H1 (cell line): Measurements from ENCODE around the gene TTC23. TPM values are rescaled to one million over a fixed set of nuclear protein-coding genes. Genes with fewer than 3 reads are reported as not detected.

Experiments
- CTCF ChIA-PET: fragments of 300-600 bp; sonication (Branson Sonifier 250); formaldehyde crosslinking; loops from one replicate; lab custom pipeline; 2021; ENCODE audit not compliant: partially characterized antibody; lab: Charles Lee
- POLR2A ChIA-PET: fragments of 300-600 bp; sonication (Branson Sonifier 250); formaldehyde crosslinking; loops from one replicate; lab custom pipeline; 2021; ENCODE audit warnings: inconsistent platforms; ENCODE audit not compliant: partially characterized antibody; lab: Charles Lee
- DNase-seq, 2 experiments: peaks; one replicate each; pipeline versions ENCODE4 v3.0.0 to v3.0.0-alpha.2; 2010 to 2022; ENCODE audit warnings: low spot score in 2 of 2, low read depth in 1 of 2, mixed read lengths in 1 of 2
- FAIRE-seq: peaks from 2 replicates; lab custom pipeline; 2011; peaks lifted over from hg19 to GRCh38; lab: Jason Lieb, UNC
- H2AFZ ChIP-seq: 2 replicates; pipeline ENCODE4 v1.8.1; 2012; ENCODE audit warnings: low read length, inconsistent platforms
- H2AK5ac ChIP-seq: 2 replicates; pipeline ENCODE4 v1.6.1; 2013; ENCODE audit warnings: low read depth, low read length
- H2BK120ac ChIP-seq: replicated peaks from 2 replicates; pipeline ENCODE3; 2013; ENCODE audit warnings: low read depth, low read length, inconsistent platforms
- H2BK12ac ChIP-seq: 2 replicates; pipeline ENCODE4 v1.6.1; 2013; ENCODE audit warnings: low read depth, low read length
- H2BK15ac ChIP-seq: 2 replicates; pipeline ENCODE4 v1.6.1; 2013; ENCODE audit warnings: low read length
- H2BK20ac ChIP-seq: 2 replicates; pipeline ENCODE4 v1.6.1; 2013; ENCODE audit warnings: low read length
- H2BK5ac ChIP-seq: 2 replicates; pipeline ENCODE4 v1.6.1; 2013; ENCODE audit warnings: low read depth, low read length
- H3K14ac ChIP-seq: 2 replicates; pipeline ENCODE4 v1.6.1; 2013; ENCODE audit warnings: inconsistent platforms; ENCODE audit not compliant: insufficient read length
- H3K18ac ChIP-seq: 2 replicates; pipeline ENCODE4 v1.6.1; 2013; ENCODE audit warnings: low read length; ENCODE audit errors: extremely low read depth
- H3K23ac ChIP-seq: 2 replicates; pipeline ENCODE4 v1.6.1; 2013; ENCODE audit warnings: inconsistent platforms; ENCODE audit not compliant: insufficient read length
- H3K23me2 ChIP-seq: 2 replicates; pipeline ENCODE4 v1.6.1; 2013; ENCODE audit warnings: low read depth, low read length
- H3K27ac ChIP-seq: 2 replicates; pipeline ENCODE4 v1.6.1; 2011; ENCODE audit warnings: low read depth, low read length, inconsistent platforms
- H3K27me3 ChIP-seq, 4 experiments: replicated peaks in 1 of 4; 1 replicate in 1 of 4; 2 replicates in 3 of 4; pipeline versions ENCODE4 v1.6.1 to v1.8.1; 2011 to 2013; ENCODE audit warnings: low read length in 3 of 4, mild to moderate bottlenecking in 3 of 4, inconsistent platforms in 2 of 4, mixed read lengths in 2 of 4, moderate library complexity in 1 of 4; ENCODE audit not compliant: control insufficient read depth in 3 of 4, insufficient read depth in 3 of 4; ENCODE audit errors: extremely low read depth in 1 of 4
- H3K36me3 ChIP-seq, 4 experiments: 2 replicates each; pipeline versions ENCODE4 v1.6.1 to v1.8.1; 2011 to 2013; ENCODE audit warnings: mild to moderate bottlenecking in 4 of 4, low read length in 3 of 4, moderate library complexity in 2 of 4, control low read depth in 1 of 4, inconsistent platforms in 1 of 4; ENCODE audit not compliant: insufficient read depth in 4 of 4, control insufficient read depth in 2 of 4
- H3K4ac ChIP-seq: replicated peaks from 2 replicates; pipeline ENCODE3; 2013; ENCODE audit warnings: low read length, low read depth, mixed read lengths, inconsistent platforms; ENCODE audit not compliant: insufficient read length
- H3K4me1 ChIP-seq, 4 experiments: replicated peaks in 1 of 4; 1 replicate in 1 of 4; 2 replicates in 3 of 4; pipeline versions ENCODE4 v1.6.1 to v1.8.1; 2011 to 2013; ENCODE audit warnings: low read length in 3 of 4, inconsistent platforms in 2 of 4, mixed read lengths in 1 of 4; ENCODE audit not compliant: insufficient read depth in 4 of 4, control insufficient read depth in 3 of 4
- H3K4me2 ChIP-seq, 2 experiments: 2 replicates each; pipeline versions ENCODE4 v1.6.1 to v1.8.1; 2011 to 2013; ENCODE audit warnings: low read depth in 2 of 2, low read length in 2 of 2, control low read depth in 1 of 2, inconsistent platforms in 1 of 2, mild to moderate bottlenecking in 1 of 2; ENCODE audit not compliant: insufficient read depth in 1 of 2
- H3K4me3 ChIP-seq, 4 experiments: fragments of 200-600, 300-600 bp in 1 of 4; sonication (generic), shearing (Covaris generic), sonication (Bioruptor Twin) in 1 of 4; 2 replicates each; pipeline versions ENCODE4 v1.5.1 to v1.8.1; 2011 to 2016; ENCODE audit warnings: low read length in 4 of 4, low read depth in 3 of 4, control low read depth in 2 of 4, inconsistent platforms in 2 of 4, mild to moderate bottlenecking in 2 of 4, mixed read lengths in 1 of 4, moderate library complexity in 1 of 4; ENCODE audit not compliant: insufficient read depth in 2 of 4; ENCODE audit errors: extremely low read depth in 1 of 4
- H3K56ac ChIP-seq: replicated peaks from 2 replicates; pipeline ENCODE3; 2013; ENCODE audit warnings: low read depth, mild to moderate bottlenecking, mixed read lengths, low read length, inconsistent platforms; ENCODE audit not compliant: insufficient read length
- H3K79me1 ChIP-seq: 2 replicates; pipeline ENCODE4 v1.6.1; 2013; ENCODE audit warnings: low read depth, low read length, control low read depth
- H3K79me2 ChIP-seq, 2 experiments: 2 replicates each; pipeline versions ENCODE4 v1.6.1 to v1.8.1; 2012 to 2013; ENCODE audit warnings: low read length in 2 of 2, mild to moderate bottlenecking in 2 of 2, inconsistent platforms in 1 of 2; ENCODE audit not compliant: insufficient read depth in 2 of 2, control insufficient read depth in 1 of 2
- H3K9ac ChIP-seq, 4 experiments: replicated peaks in 1 of 4; 1 replicate in 1 of 4; 2 replicates in 3 of 4; pipeline versions ENCODE4 v1.6.1 to v1.8.1; 2011 to 2013; ENCODE audit warnings: low read depth in 3 of 4, low read length in 3 of 4, control low read depth in 2 of 4, mild to moderate bottlenecking in 2 of 4, moderate library complexity in 2 of 4, inconsistent platforms in 1 of 4; ENCODE audit errors: extremely low read depth in 1 of 4
- H3K9me3 ChIP-seq, 2 experiments: 2 replicates each; pipeline versions ENCODE4 v1.6.1 to v1.8.1; 2012 to 2013; ENCODE audit warnings: mild to moderate bottlenecking in 2 of 2, moderate library complexity in 2 of 2, control low read depth in 1 of 2, inconsistent platforms in 1 of 2, low read depth in 1 of 2, low read length in 1 of 2, mixed read lengths in 1 of 2; ENCODE audit not compliant: insufficient read depth in 2 of 2
- H4K20me1 ChIP-seq, 2 experiments: replicated peaks in 1 of 2; 2 replicates each; pipeline versions ENCODE3 to v1.8.1; 2011 to 2013; ENCODE audit warnings: inconsistent platforms in 2 of 2, low read length in 2 of 2, mild to moderate bottlenecking in 1 of 2; ENCODE audit not compliant: insufficient read depth in 2 of 2, control insufficient read depth in 1 of 2
- H4K5ac ChIP-seq: 2 replicates; pipeline ENCODE4 v1.6.1; 2013; ENCODE audit warnings: low read length, low read depth, mixed read lengths, inconsistent platforms; ENCODE audit not compliant: insufficient read length
- H4K8ac ChIP-seq: 2 replicates; pipeline ENCODE4 v1.8.0; 2013; ENCODE audit warnings: mild to moderate bottlenecking, moderate library complexity, low read length, inconsistent platforms; ENCODE audit not compliant: insufficient read depth; ENCODE audit errors: extremely low read depth
- H4K91ac ChIP-seq: replicated peaks from 2 replicates; pipeline ENCODE3; 2013; ENCODE audit warnings: low read length, mixed read lengths, inconsistent platforms; ENCODE audit not compliant: insufficient read length
- BACH1 ChIP-seq: IDR thresholded peaks from 2 replicates; pipeline ENCODE4 v1.6.1; 2012; ENCODE audit warnings: low read length, improper control_type of control experiment
- CBX8 ChIP-seq: fragments of 300-800, 300-1000 bp; sonication (generic); IDR thresholded peaks from 2 replicates; pipeline ENCODE4 v1.7.1; 2016; ENCODE audit warnings: low read depth, low read length, borderline replicate concordance
- CTCF ChIP-seq, 3 experiments: IDR thresholded peaks; 1 replicate in 2 of 3; 2 replicates in 1 of 3; pipeline versions ENCODE4 v1.5.1 to v1.6.1; 2011; ENCODE audit warnings: low read length in 3 of 3, mild to moderate bottlenecking in 3 of 3, inconsistent platforms in 2 of 3, low read depth in 1 of 3, moderate library complexity in 1 of 3; ENCODE audit not compliant: insufficient read depth in 1 of 3; ENCODE audit errors: control extremely low read depth in 1 of 3
- KDM5A ChIP-seq: fragments of 200-600 bp; IDR thresholded peaks from 2 replicates; pipeline ENCODE4 v1.7.1; 2012; ENCODE audit warnings: mild to moderate bottlenecking, low read length, inconsistent platforms, mixed read lengths
- RAD21 ChIP-seq, 2 experiments: IDR thresholded peaks in 1 of 2; conservative IDR thresholded peaks in 1 of 2; 2 replicates each; pipeline ENCODE4 v1.6.1; 2011; ENCODE audit warnings: low read depth in 2 of 2, low read length in 2 of 2, improper control_type of control experiment in 1 of 2, inconsistent platforms in 1 of 2, mild to moderate bottlenecking in 1 of 2, moderate library complexity in 1 of 2
- RFX5 ChIP-seq: IDR thresholded peaks from 2 replicates; pipeline ENCODE4 v1.6.1; 2011; ENCODE audit warnings: low read depth, low read length, improper control_type of control experiment, borderline replicate concordance
- YY1 ChIP-seq: IDR thresholded peaks from 2 replicates; pipeline ENCODE4 v1.6.1; 2011; ENCODE audit warnings: low read depth, mild to moderate bottlenecking, low read length
- WGBS, 2 experiments: shearing (Covaris generic) in 1 of 2; methylation state at CpG; one replicate each; pipeline versions ENCODE4 v1.1.6 to v1.1.7; 2013 to 2015; ENCODE audit warnings: low lambda C conversion rate in 2 of 2, mixed read lengths in 2 of 2, inconsistent platforms in 1 of 2, low coverage in 1 of 2, missing lambda C conversion rate in 1 of 2; ENCODE audit not compliant: insufficient replicate concordance in 2 of 2, insufficient coverage in 1 of 2, insufficient read length in 1 of 2; ENCODE audit errors: extremely low coverage in 1 of 2, missing lambda C conversion rate in 1 of 2; 5-methylcytosine and 5-hydroxymethylcytosine counted together
- polyA plus RNA-seq, 7 experiments: library from polyadenylated mRNA; depleted of rRNA in 3 of 7; stranded (reverse) in 5 of 7; unstranded in 2 of 7; fragments of >200 nt in 5 of 7; fragments of 200-250 nt in 2 of 7; gene quantifications; 1 replicate in 5 of 7; 2 replicates in 1 of 7; 4 replicates in 1 of 7; pipeline versions ENCODE4 v1.2.1 to v1.2.3, GENCODE V29; 2011 to 2013; ENCODE audit warnings: missing spikeins in 2 of 7, mixed read lengths in 2 of 7
- total RNA-seq: library from RNA; stranded (reverse); fragmentation: NEBNext Ultra II Directional; extraction: Animal tissue kit (Norgen Biotek cat#: 25700); gene quantifications from 2 replicates; pipeline ENCODE4 v1.2.1, GENCODE V29; 2021

Gene TTC23
- total and polyA plus RNA-seq, 2 of the 8 experiments (the other 6 are each of a cell fraction or from before 2014, with no cell fraction given), result 4.8 to 23.0 TPM

GRCh38 chr15:99126930-99127329 lies 122.5 kb downstream of the TTC23 start:
- WGBS, 2 experiments, result 87% methylated on average over 3 of the region's 3 CpGs; no CpG with 5 or more reads in 1 of the 2 experiments

More at GRCh38 chr15:99126930-99127329, 122.5 kb downstream of the TTC23 start:
- Histone ChIP-seq H2BK5ac (no peak overlapping the region), H3K23ac (no peak overlapping the region), H3K23me2 (no peaks in the 10 kb centered on the region), H2AK5ac (no peak overlapping the region), H3K4me3 (no peak overlapping the region), H3K9ac (no peak overlapping the region), H3K18ac (no peak overlapping the region), H2BK20ac (no peak overlapping the region), H3K56ac (no peak overlapping the region), H3K36me3 (no peaks in the 10 kb centered on the region), H4K5ac (no peak overlapping the region), H3K4me2 (no peak overlapping the region), H3K27ac (no peak overlapping the region), H3K4ac (no peak overlapping the region), H3K4me1 (peaks cover 0 to 18% (median 5%) of the 10 kb centered on the region in 4 experiments; a peak in 5 of 7 replicates), H4K8ac (no peak overlapping the region), H3K79me1 (no peaks in the 10 kb centered on the region), H2BK12ac (no peak overlapping the region), H3K9me3 (no peaks in the 10 kb centered on the region), H2BK15ac (no peak overlapping the region), H4K91ac (no peak overlapping the region), H4K20me1 (no peaks in the 10 kb centered on the region), H2BK120ac (no peak overlapping the region), H3K79me2 (no peaks in the 10 kb centered on the region), H3K27me3 (no peaks in the 10 kb centered on the region), H2AFZ (no peak overlapping the region), H3K14ac (no peak overlapping the region)
- ChIA-PET POLR2A (no interaction called here), CTCF (interaction anchor here (1.1 to 1.2 kb wide), 2 partner anchors 26 to 87 kb away, joined by 3 to 5 read pairs; no protein-coding TSS in a partner anchor)
- TF ChIP-seq YY1 (no peak), BACH1 (no peak), CTCF (IDR thresholded peaks at IDR 0.05; ENCODE audit: control extremely low read depth in 1 of 3, insufficient read depth in 1 of 3, low read depth in 1 of 3, low read length in 3 of 3) (peak in 1 of 3 experiments; percentile 1; a peak in 1 of 4 replicates), RAD21 (IDR thresholded peaks at IDR 0.05 in 1 of 2, conservative IDR thresholded peaks at IDR 0.05 in 1 of 2; ENCODE audit: low read depth in 2 of 2, low read length in 2 of 2) (peak in 1 of 2 experiments; percentile 9; a peak in 1 of 4 replicates), RFX5 (no peak), CBX8 (no peak), KDM5A (no peak)
- DNase-seq (no peak), FAIRE-seq (no peak)
